GM13976 (cell line): ENCODE data around the gene NUDT16.
"Not testable (repeated sequence)": the region's sequence is repeated elsewhere in the genome, so short reads cannot be mapped to it uniquely, and the experiment has no call there.

Experiments
- DNase-seq: peaks from one replicate; pipeline ENCODE4 v3.0.0; 2012; ENCODE audit warnings: low spot score
- CTCF ChIP-seq: IDR thresholded peaks from 2 replicates; pipeline ENCODE4 v1.5.1; 2012; ENCODE audit warnings: borderline replicate concordance, mild to moderate bottlenecking; ENCODE audit not compliant: insufficient read depth; ENCODE audit errors: extremely low read depth, missing control alignments, control extremely low read depth
- in situ Hi-C: fragments of 300-500 bp; cut with MboI; formaldehyde crosslinking; loops from one replicate; pipeline ENCODE4 v1.12.0; 2022; ENCODE audit warnings: low sequenced_read_pairs, mixed read lengths, inconsistent platforms; ENCODE audit not compliant: unreplicated experiment

The NUDT16 gene

GRCh38 chr3:131361464-131362421, 19.8 kb upstream of the NUDT16 start:
- peak; percentile 87 for DNase-seq
- no peak for TF ChIP-seq CTCF
- in situ Hi-C loops = no loop called here

GRCh38 chr3:131363275-131363674, 18.3 kb upstream of the NUDT16 start:
- no peak for TF ChIP-seq CTCF
- in situ Hi-C loops = no loop called here
- DNase-seq = no peak

- in situ Hi-C loops = no loop called here
- no peak for TF ChIP-seq CTCF
- DNase-seq = no peak
Observed at GRCh38 chr3:131370935-131371687, 10.5 kb upstream of the NUDT16 start.

GRCh38 chr3:131371688-131372066, 9.9 kb upstream of the NUDT16 start:
- no peak for TF ChIP-seq CTCF
- in situ Hi-C loops = no loop called here
- no peak for DNase-seq

- no peak for DNase-seq
- no peak for TF ChIP-seq CTCF
- in situ Hi-C loops = no loop called here
Observed at GRCh38 chr3:131374741-131375140, 6.8 kb upstream of the NUDT16 start.

GRCh38 chr3:131380821-131381444, 641 bp upstream of the NUDT16 start:
- DNase-seq, in situ Hi-C loops: not testable (repeated sequence)
